HL-60 (cell line): ENCODE data around the gene CCK.

Experiments
- CTCF ChIP-seq: IDR thresholded peaks from one replicate; pipeline ENCODE4 v1.5.1; 2011; ENCODE audit warnings: low read length, control low read depth, inconsistent platforms; ENCODE audit not compliant: insufficient read depth
- POLR2AphosphoS5 ChIP-seq: IDR thresholded peaks from 2 replicates; pipeline ENCODE4 v1.6.1; 2012; ENCODE audit warnings: low read depth
- SPI1 ChIP-seq: IDR thresholded peaks from 2 replicates; pipeline ENCODE4 v1.6.1; 2012; ENCODE audit warnings: low read depth, mild to moderate bottlenecking, borderline replicate concordance
- TF ChIP-seq, protein P1 (sequence below): IDR thresholded peaks from 2 replicates; pipeline ENCODE4 v1.6.1; 2012; ENCODE audit warnings: low read depth; ENCODE audit not compliant: insufficient replicate concordance

- no peak for TF ChIP-seq CTCF
- no peak for TF ChIP-seq POLR2AphosphoS5
- TF ChIP-seq, protein P1, sequence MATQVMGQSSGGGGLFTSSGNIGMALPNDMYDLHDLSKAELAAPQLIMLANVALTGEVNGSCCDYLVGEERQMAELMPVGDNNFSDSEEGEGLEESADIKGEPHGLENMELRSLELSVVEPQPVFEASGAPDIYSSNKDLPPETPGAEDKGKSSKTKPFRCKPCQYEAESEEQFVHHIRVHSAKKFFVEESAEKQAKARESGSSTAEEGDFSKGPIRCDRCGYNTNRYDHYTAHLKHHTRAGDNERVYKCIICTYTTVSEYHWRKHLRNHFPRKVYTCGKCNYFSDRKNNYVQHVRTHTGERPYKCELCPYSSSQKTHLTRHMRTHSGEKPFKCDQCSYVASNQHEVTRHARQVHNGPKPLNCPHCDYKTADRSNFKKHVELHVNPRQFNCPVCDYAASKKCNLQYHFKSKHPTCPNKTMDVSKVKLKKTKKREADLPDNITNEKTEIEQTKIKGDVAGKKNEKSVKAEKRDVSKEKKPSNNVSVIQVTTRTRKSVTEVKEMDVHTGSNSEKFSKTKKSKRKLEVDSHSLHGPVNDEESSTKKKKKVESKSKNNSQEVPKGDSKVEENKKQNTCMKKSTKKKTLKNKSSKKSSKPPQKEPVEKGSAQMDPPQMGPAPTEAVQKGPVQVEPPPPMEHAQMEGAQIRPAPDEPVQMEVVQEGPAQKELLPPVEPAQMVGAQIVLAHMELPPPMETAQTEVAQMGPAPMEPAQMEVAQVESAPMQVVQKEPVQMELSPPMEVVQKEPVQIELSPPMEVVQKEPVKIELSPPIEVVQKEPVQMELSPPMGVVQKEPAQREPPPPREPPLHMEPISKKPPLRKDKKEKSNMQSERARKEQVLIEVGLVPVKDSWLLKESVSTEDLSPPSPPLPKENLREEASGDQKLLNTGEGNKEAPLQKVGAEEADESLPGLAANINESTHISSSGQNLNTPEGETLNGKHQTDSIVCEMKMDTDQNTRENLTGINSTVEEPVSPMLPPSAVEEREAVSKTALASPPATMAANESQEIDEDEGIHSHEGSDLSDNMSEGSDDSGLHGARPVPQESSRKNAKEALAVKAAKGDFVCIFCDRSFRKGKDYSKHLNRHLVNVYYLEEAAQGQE: no peak
- no peak for TF ChIP-seq SPI1
Observed at GRCh38 chr3:42256135-42256819, 9.7 kb downstream of the CCK start.
